Measurements from ENCODE around the gene SLC27A3.

Gene SLC27A3

GRCh38 chr1:153774780-153775457 lies at the start of gene SLC27A3:
TSS of gene SLC27A3 (plus strand) at chr1:153775407. CDS start at chr1:153775498, 91 bp downstream.
- peak; percentile 12 for DNase-seq (ENCODE audit: low spot score)

- peak; percentile 99 for DNase-seq (ENCODE audit: low spot score)
Observed at GRCh38 chr1:153727463-153728304, 47.5 kb upstream of the SLC27A3 start, which contains the start of gene INTS3. TSS of gene INTS3 (plus strand) at chr1:153728050. CDS start at chr1:153728635, 585 bp downstream.

GRCh38 chr1:153728305-153729066 lies 46.7 kb upstream of the SLC27A3 start:
- no peak for DNase-seq (ENCODE audit: low spot score)

DNA sequence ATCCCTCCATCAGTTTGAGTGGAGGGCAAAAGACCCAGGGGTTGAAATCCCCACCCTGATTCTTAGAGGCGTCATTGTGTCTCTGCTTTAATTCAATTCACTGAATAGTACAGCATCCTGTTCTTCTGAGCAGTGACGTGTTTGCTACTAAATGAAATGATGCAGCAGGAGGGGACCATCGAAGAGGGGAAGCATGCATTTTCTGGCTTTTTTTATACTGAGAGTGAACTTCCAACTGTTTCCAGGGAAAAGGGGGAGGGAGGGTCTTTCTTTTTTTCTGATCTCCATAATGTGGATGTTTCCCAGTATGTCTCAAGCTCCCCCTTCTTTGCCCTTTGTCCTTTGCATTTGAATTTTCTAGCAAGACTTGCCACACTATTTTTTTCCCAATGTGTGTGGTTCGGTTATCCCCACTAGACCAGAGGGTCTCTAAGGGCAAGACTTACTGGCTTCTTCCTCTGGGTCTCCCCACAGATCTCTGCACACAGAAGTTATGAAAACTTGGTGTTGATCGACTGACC lies 44.7 kb upstream of the SLC27A3 start:
- peak; percentile 4 for DNase-seq (ENCODE audit: low spot score)

DNA sequence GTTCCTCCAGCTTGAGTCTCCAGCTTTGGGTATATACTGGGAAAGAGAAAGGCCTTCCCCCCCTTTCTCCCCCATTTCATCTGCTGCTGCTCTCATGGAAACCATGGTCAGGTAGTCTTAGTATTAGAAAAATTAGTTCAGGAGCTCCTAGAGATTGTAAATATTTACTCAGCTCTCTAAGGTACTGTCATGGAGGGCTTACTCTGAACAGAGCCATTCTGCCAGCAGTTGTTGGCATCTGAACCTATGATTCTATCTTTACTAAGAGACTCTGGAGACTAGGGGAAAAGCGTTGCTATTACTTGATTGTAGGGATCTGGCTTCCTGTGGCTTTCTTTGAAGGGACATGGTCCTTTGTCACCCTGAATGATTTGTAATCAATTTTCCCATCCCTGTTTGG lies 41.2 kb upstream of the SLC27A3 start:
- no peak for DNase-seq (ENCODE audit: low spot score)

- no peak for DNase-seq (ENCODE audit: low spot score)
Observed at GRCh38 chr1:153734396-153735089, 40.7 kb upstream of the SLC27A3 start.

DNA sequence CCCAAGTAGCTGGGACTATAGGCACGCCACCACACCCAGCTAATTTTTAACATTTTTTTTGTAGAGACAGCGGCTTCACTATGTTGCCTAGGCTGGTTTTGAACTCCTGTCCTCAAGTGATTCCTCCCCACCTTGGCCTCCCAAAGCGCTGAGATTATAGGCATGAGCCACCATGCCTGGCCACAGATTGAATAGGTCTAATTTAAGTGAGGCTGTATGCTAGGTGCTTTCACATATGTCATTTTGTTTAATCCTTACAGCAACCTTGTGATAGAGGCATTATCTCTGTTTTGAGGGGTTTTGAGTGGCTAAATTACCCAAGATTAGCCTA lies 40.2 kb upstream of the SLC27A3 start:
- no peak for DNase-seq (ENCODE audit: low spot score)

GRCh38 chr1:153741986-153742385 lies 33.2 kb upstream of the SLC27A3 start:
- DNase-seq (ENCODE audit: low spot score): no peak

DNA sequence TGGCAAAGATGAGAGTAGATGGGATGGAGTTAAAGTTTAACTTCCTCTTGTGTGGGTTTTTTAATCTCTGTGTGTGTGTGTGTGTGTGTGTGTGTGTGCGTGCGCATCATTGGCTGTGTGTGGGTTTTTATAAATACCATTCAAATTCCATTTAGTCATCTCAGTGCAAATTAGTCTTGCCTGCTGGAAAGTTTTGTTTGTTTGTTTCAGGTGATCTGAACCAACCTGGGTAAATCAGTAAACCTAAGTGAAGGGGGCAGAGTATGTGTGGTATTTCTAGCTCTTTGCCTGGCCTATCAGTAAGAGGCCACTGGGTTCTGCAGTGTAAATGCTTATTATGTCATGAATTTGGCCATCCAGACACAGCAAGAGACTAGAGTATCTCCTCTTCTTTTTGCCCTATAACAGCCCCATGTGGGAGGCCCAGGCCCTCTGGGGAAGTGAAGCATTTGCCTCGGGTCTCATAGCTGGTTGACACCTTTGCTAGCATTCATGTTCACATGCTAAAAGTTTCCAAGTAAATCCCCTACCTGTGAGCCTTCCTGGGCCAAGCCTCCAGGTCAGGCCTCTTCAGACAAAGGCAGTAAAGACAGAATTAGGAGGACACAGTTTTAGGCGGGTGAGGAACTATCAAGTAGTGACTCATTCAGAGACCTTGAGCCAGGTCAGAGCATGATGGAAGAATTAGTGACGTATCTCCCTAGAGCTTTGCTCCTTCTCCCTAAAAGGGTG lies 32.6 kb upstream of the SLC27A3 start:
- no peak for DNase-seq (ENCODE audit: low spot score)

DNA sequence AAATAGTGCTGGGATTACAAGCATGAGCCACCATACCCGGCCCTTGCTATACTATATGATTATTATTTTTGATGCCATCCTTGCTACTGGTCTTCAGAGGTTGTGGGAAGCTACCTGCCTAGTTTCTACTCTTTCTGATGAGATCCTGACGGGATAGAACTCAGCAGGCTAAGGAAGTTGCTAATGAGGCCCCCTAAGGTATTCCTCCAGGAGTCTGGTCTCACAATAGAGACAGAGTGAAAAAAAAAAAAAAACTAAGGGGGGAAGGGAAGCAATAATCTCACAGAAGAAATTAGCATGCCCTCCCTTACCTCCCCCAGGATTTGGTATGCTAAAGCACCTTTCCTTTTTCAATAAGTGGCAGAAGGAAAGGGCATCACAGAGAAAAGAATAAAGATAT lies 29.8 kb upstream of the SLC27A3 start:
- DNase-seq (ENCODE audit: low spot score): no peak

DNA sequence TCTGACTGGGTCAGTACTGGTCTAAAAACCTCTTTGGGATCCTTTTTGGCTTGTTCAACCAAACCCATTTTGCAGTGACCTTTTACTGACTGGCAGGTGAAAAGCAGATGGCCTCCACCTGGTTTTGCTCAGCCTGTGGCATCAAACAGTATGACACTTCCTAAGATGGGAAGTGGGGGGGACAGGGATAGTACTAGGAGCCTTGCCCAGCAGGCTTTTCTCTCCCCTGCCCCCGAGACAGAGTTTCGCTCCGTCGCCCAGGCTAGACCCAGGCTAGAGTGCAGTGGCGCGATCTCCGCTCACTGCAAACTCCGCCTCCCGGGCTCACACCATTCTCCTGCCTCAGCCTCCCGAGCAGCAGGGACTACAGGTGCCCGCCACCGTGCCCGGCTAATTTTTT lies 29.0 kb upstream of the SLC27A3 start:
- DNase-seq (ENCODE audit: low spot score): no peak

- DNase-seq (ENCODE audit: low spot score): no peak
Observed at GRCh38 chr1:153748903-153749302, 26.3 kb upstream of the SLC27A3 start.

GRCh38 chr1:153749408-153750005 lies 25.7 kb upstream of the SLC27A3 start:
- peak; percentile 86 for DNase-seq (ENCODE audit: low spot score)

DNA sequence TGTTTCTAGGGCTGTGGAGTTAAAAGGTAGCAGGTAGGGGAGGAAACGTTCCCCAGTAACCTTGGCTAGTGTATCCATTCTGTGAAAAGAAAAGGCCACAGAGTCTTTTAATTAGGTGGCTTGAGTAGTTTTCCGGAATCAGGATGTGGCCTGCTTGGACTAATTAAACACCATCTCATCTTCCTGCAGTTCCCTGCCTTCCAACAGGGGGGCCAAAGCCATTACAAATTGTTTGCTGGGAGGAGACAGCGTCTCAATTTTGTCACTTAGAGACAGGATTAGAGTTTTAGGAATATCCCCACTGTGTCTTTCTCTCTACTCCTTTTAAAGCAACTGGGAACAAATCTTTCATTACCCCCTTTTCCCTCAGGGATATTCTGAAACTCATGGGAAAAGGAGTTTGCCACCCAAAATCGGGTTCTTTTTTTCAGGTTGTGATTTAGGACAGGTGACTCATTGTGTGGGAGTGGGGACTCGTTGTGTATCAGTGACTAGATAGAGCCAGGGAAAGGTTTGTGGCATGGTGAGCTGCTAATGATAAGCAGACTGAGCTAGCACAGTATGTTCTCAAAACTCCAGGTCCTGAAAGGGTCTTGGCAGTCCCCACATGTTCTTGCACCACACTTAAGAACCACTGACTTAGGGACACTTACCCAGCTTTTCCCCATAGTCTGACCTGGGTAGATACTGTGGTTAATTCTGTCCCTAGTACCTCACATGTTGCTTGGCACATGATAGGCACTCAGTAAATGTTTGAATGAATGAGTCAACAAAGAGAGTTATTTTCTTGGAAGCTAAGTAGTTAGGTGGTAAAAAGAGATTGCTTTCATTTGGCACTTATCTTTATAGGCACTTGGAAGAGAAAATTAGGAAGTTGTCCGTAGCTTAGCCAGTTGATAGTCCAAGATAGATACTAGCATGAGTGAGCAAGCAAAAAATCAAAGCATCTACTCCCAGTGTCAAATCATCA lies 24.9 kb upstream of the SLC27A3 start:
- DNase-seq (ENCODE audit: low spot score): no peak

- DNase-seq (ENCODE audit: low spot score): no peak
Observed at GRCh38 chr1:153752072-153752471, 23.1 kb upstream of the SLC27A3 start.

GRCh38 chr1:153752571-153753195 lies 22.5 kb upstream of the SLC27A3 start:
- DNase-seq (ENCODE audit: low spot score): no peak

- no peak for DNase-seq (ENCODE audit: low spot score)
Observed at GRCh38 chr1:153754266-153754665, 20.9 kb upstream of the SLC27A3 start.

DNA sequence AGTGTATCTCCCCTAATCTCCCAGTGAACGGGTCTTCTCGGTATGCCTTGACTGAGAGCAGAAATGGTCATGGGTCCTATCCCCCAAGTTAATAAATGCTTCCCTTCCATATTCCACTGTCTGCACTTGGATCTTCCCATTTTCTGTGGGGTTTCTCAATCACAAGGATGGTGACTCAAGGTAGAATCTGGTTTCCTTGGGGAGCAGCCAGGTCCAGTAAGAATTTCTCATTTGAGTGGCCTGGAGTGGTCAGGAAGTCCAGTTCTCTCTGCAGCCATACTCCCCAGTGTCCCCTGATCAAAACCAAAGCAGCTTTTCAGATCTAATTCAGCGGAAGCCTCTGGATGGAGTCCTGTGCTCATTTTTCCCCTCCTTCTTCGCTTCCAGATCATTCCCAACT lies 14.8 kb upstream of the SLC27A3 start:
- no peak for DNase-seq (ENCODE audit: low spot score)

All from hematopoietic multipotent progenitor cell treated with erythropoietin and hydrocortisone succinate and interleukin-3 and kit ligand, for 17 days (in vitro differentiated cells).